ENCODE data around the gene CST11.

The CST11 gene

DNA sequence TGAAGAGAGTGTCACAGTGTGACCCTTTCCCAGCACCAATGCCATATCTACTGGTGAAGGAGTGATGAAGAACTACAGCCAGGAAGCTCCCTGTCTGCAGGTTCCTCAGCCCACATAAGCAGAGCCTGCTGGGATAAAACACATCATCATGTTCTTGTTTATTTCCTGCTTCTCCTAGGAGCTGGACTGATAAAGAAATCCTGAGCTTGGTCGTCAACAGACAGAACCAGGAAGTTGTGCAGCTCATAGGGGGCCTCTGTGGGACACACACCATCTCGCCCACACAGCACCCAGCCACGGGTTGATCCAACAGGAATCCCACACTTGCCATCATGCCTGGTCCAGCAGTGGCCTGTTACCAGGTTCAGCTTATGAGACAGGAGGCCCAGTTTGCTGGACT, 16.0 kb downstream of the CST11 start:
- no peak overlapping the region for H4K91ac ChIP-seq (ENCODE audit: low read depth, low read length, poor library complexity)
- H3K36me3 ChIP-seq (replicated peaks in 1 of 2; ENCODE audit: control insufficient read depth in 2 of 2, insufficient read depth in 2 of 2, low read length in 2 of 2): no peaks in the 10 kb centered on the region
- no peak overlapping the region for H2AFZ ChIP-seq (ENCODE audit: low read length)
- H3K23ac ChIP-seq (ENCODE audit: low read depth, low read length, poor library complexity): no peak overlapping the region
- no peak overlapping the region for H3K4ac ChIP-seq (ENCODE audit: low read length)
- no peaks in the 10 kb centered on the region for H3K9me3 ChIP-seq (replicated peaks in 1 of 2; ENCODE audit: control insufficient read depth in 2 of 2, insufficient read depth in 1 of 2, low read depth in 1 of 2, low read length in 2 of 2)
- H3K4me3 ChIP-seq (ENCODE audit: low read length in 2 of 2): no peak overlapping the region
- no peak overlapping the region for H3K14ac ChIP-seq (ENCODE audit: low read length)
- no peaks in the 10 kb centered on the region for H3K4me1 ChIP-seq (ENCODE audit: control insufficient read depth in 2 of 2, insufficient read depth in 1 of 2, low read depth in 1 of 2, low read length in 2 of 2)
- peaks cover 0 to 53% (median 0%) of the 10 kb centered on the region in 3 experiments for H3K27me3 ChIP-seq (ENCODE audit: control insufficient read depth in 3 of 3, insufficient read depth in 3 of 3, low read depth in 1 of 3, low read length in 3 of 3)
- no peak overlapping the region for H3K27ac ChIP-seq (replicated peaks; ENCODE audit: low read length)
- H2BK5ac ChIP-seq (ENCODE audit: low read length): no peak overlapping the region
- H4K8ac ChIP-seq (ENCODE audit: low read depth, low read length): no peak overlapping the region
- no peak overlapping the region for H3K9ac ChIP-seq (ENCODE audit: low read depth, low read length, poor library complexity)
- H2BK12ac ChIP-seq (ENCODE audit: low read length): no peak overlapping the region
- no peak for DNase-seq (ENCODE audit: low spot score)
- no peak overlapping the region for H3K4me2 ChIP-seq (ENCODE audit: insufficient read depth, low read length, poor library complexity, severe bottlenecking)
- WGBS, 2 donors (ENCODE audit: extremely low coverage in 2 of 2, insufficient read length in 2 of 2, insufficient replicate concordance in 1 of 2): no CpG with 5 or more reads among the region's 3 CpGs
- H2BK120ac ChIP-seq (ENCODE audit: low read depth, low read length): no peak overlapping the region
- H3K18ac ChIP-seq (ENCODE audit: low read length): no peak overlapping the region
- no peaks in the 10 kb centered on the region for H3K79me1 ChIP-seq (ENCODE audit: low read depth, low read length)
- H2AK5ac ChIP-seq (ENCODE audit: low read depth, low read length): no peak overlapping the region
- H2BK15ac ChIP-seq (ENCODE audit: low read length): no peak overlapping the region

- no peaks in the 10 kb centered on the region for H3K4me1 ChIP-seq (ENCODE audit: control insufficient read depth in 2 of 2, insufficient read depth in 1 of 2, low read depth in 1 of 2, low read length in 2 of 2)
- no peak overlapping the region for H2BK120ac ChIP-seq (ENCODE audit: low read depth, low read length)
- no peaks in the 10 kb centered on the region for H3K9me3 ChIP-seq (replicated peaks in 1 of 2; ENCODE audit: control insufficient read depth in 2 of 2, insufficient read depth in 1 of 2, low read depth in 1 of 2, low read length in 2 of 2)
- WGBS, 2 donors (ENCODE audit: extremely low coverage in 2 of 2, insufficient read length in 2 of 2, insufficient replicate concordance in 1 of 2): no CpG with 5 or more reads among the region's 11 CpGs
- no peaks in the 10 kb centered on the region for H3K79me1 ChIP-seq (ENCODE audit: low read depth, low read length)
- no peak overlapping the region for H2BK5ac ChIP-seq (ENCODE audit: low read length)
- H3K36me3 ChIP-seq (replicated peaks in 1 of 2; ENCODE audit: control insufficient read depth in 2 of 2, insufficient read depth in 2 of 2, low read length in 2 of 2): no peaks in the 10 kb centered on the region
- peak overlapping the region; percentile 2 for H3K18ac ChIP-seq (ENCODE audit: low read length)
- H3K14ac ChIP-seq (ENCODE audit: low read length): no peak overlapping the region
- no peak overlapping the region for H2AFZ ChIP-seq (ENCODE audit: low read length)
- H3K23ac ChIP-seq (ENCODE audit: low read depth, low read length, poor library complexity): peak overlapping the region; percentile 5
- no peak overlapping the region for H3K4me2 ChIP-seq (ENCODE audit: insufficient read depth, low read length, poor library complexity, severe bottlenecking)
- H4K8ac ChIP-seq (ENCODE audit: low read depth, low read length): no peak overlapping the region
- H2AK5ac ChIP-seq (ENCODE audit: low read depth, low read length): no peak overlapping the region
- no peak overlapping the region for H3K4ac ChIP-seq (ENCODE audit: low read length)
- H3K9ac ChIP-seq (ENCODE audit: low read depth, low read length, poor library complexity): no peak overlapping the region
- H2BK12ac ChIP-seq (ENCODE audit: low read length): no peak overlapping the region
- H3K27ac ChIP-seq (replicated peaks; ENCODE audit: low read length): no peak overlapping the region
- no peak overlapping the region for H3K4me3 ChIP-seq (ENCODE audit: low read length in 2 of 2)
- H2BK15ac ChIP-seq (ENCODE audit: low read length): no peak overlapping the region
- DNase-seq (ENCODE audit: low spot score): no peak
- no peak overlapping the region for H4K91ac ChIP-seq (ENCODE audit: low read depth, low read length, poor library complexity)
- peaks cover 0 to 53% (median 0%) of the 10 kb centered on the region in 3 experiments for H3K27me3 ChIP-seq (ENCODE audit: control insufficient read depth in 3 of 3, insufficient read depth in 3 of 3, low read depth in 1 of 3, low read length in 3 of 3)
Measured at GRCh38 chr20:23435626-23436539, 16.8 kb downstream of the CST11 start.

- Histone ChIP-seq H2AK5ac (ENCODE audit: low read depth, low read length) (no peak overlapping the region), H2BK120ac (ENCODE audit: low read depth, low read length) (no peak overlapping the region), H3K79me1 (ENCODE audit: low read depth, low read length) (no peaks in the 10 kb centered on the region), H4K8ac (ENCODE audit: low read depth, low read length) (no peak overlapping the region), H3K23ac (ENCODE audit: low read depth, low read length, poor library complexity) (no peak overlapping the region), H3K27ac (replicated peaks; ENCODE audit: low read length) (no peak overlapping the region), H3K4ac (ENCODE audit: low read length) (no peak overlapping the region), H3K27me3 (ENCODE audit: control insufficient read depth in 3 of 3, insufficient read depth in 3 of 3, low read depth in 1 of 3, low read length in 3 of 3) (peaks cover 0 to 45% (median 0%) of the 10 kb centered on the region in 3 experiments), H3K14ac (ENCODE audit: low read length) (peak overlapping the region; percentile 31), H3K4me1 (ENCODE audit: control insufficient read depth in 2 of 2, insufficient read depth in 1 of 2, low read depth in 1 of 2, low read length in 2 of 2) (no peaks in the 10 kb centered on the region), H3K36me3 (replicated peaks in 1 of 2; ENCODE audit: control insufficient read depth in 2 of 2, insufficient read depth in 2 of 2, low read length in 2 of 2) (no peaks in the 10 kb centered on the region), H2BK5ac (ENCODE audit: low read length) (peak overlapping the region; percentile 53), H3K4me3 (ENCODE audit: low read length in 2 of 2) (no peak overlapping the region), H2BK12ac (ENCODE audit: low read length) (no peak overlapping the region), H3K9me3 (replicated peaks in 1 of 2; ENCODE audit: control insufficient read depth in 2 of 2, insufficient read depth in 1 of 2, low read depth in 1 of 2, low read length in 2 of 2) (no peaks in the 10 kb centered on the region), H3K4me2 (ENCODE audit: insufficient read depth, low read length, poor library complexity, severe bottlenecking) (no peak overlapping the region), H3K18ac (ENCODE audit: low read length) (peak overlapping the region; percentile 8), H2AFZ (ENCODE audit: low read length) (no peak overlapping the region), H2BK15ac (ENCODE audit: low read length) (no peak overlapping the region), H4K91ac (ENCODE audit: low read depth, low read length, poor library complexity) (no peak overlapping the region), H3K9ac (ENCODE audit: low read depth, low read length, poor library complexity) (no peak overlapping the region)
- WGBS, 2 donors (ENCODE audit: extremely low coverage in 2 of 2, insufficient read length in 2 of 2, insufficient replicate concordance in 1 of 2): no CpG with 5 or more reads among the region's 7 CpGs
- DNase-seq (ENCODE audit: low spot score): no peak
Measured at GRCh38 chr20:23434521-23435313, 18.0 kb downstream of the CST11 start.

- Histone ChIP-seq H4K91ac (ENCODE audit: low read depth, low read length, poor library complexity) (no peak overlapping the region), H2AK5ac (ENCODE audit: low read depth, low read length) (no peak overlapping the region), H3K14ac (ENCODE audit: low read length) (no peak overlapping the region), H3K9ac (ENCODE audit: low read depth, low read length, poor library complexity) (no peak overlapping the region), H3K4me2 (ENCODE audit: insufficient read depth, low read length, poor library complexity, severe bottlenecking) (no peak overlapping the region), H3K27ac (replicated peaks; ENCODE audit: low read length) (no peak overlapping the region), H3K9me3 (replicated peaks in 1 of 2; ENCODE audit: control insufficient read depth in 2 of 2, insufficient read depth in 1 of 2, low read depth in 1 of 2, low read length in 2 of 2) (no peaks in the 10 kb centered on the region), H3K4me1 (ENCODE audit: control insufficient read depth in 2 of 2, insufficient read depth in 1 of 2, low read depth in 1 of 2, low read length in 2 of 2) (no peaks in the 10 kb centered on the region), H4K8ac (ENCODE audit: low read depth, low read length) (no peak overlapping the region), H2BK5ac (ENCODE audit: low read length) (no peak overlapping the region), H2BK15ac (ENCODE audit: low read length) (no peak overlapping the region), H3K18ac (ENCODE audit: low read length) (no peak overlapping the region), H3K27me3 (ENCODE audit: control insufficient read depth in 3 of 3, insufficient read depth in 3 of 3, low read depth in 1 of 3, low read length in 3 of 3) (peaks cover 0 to 38% (median 0%) of the 10 kb centered on the region in 3 experiments), H3K4me3 (ENCODE audit: low read length in 2 of 2) (no peak overlapping the region), H3K23ac (ENCODE audit: low read depth, low read length, poor library complexity) (no peak overlapping the region), H3K4ac (ENCODE audit: low read length) (no peak overlapping the region), H2AFZ (ENCODE audit: low read length) (no peak overlapping the region), H3K79me1 (ENCODE audit: low read depth, low read length) (no peaks in the 10 kb centered on the region), H3K36me3 (replicated peaks in 1 of 2; ENCODE audit: control insufficient read depth in 2 of 2, insufficient read depth in 2 of 2, low read length in 2 of 2) (no peaks in the 10 kb centered on the region), H2BK12ac (ENCODE audit: low read length) (no peak overlapping the region), H2BK120ac (ENCODE audit: low read depth, low read length) (no peak overlapping the region)
- no peak for DNase-seq (ENCODE audit: low spot score)
- no CpG with 5 or more reads among the region's 3 CpGs for WGBS, 2 donors (ENCODE audit: extremely low coverage in 2 of 2, insufficient read length in 2 of 2, insufficient replicate concordance in 1 of 2)
Measured at GRCh38 chr20:23433628-23434027, 19.0 kb downstream of the CST11 start.

Measured in neuronal stem cell (in vitro differentiated cells).